ENCODE measurements around the gene ABCA13.
A peak's percentile ranks its signal among the peaks of the same experiment; 100 is the strongest.

ABCA13 gene, protein sequence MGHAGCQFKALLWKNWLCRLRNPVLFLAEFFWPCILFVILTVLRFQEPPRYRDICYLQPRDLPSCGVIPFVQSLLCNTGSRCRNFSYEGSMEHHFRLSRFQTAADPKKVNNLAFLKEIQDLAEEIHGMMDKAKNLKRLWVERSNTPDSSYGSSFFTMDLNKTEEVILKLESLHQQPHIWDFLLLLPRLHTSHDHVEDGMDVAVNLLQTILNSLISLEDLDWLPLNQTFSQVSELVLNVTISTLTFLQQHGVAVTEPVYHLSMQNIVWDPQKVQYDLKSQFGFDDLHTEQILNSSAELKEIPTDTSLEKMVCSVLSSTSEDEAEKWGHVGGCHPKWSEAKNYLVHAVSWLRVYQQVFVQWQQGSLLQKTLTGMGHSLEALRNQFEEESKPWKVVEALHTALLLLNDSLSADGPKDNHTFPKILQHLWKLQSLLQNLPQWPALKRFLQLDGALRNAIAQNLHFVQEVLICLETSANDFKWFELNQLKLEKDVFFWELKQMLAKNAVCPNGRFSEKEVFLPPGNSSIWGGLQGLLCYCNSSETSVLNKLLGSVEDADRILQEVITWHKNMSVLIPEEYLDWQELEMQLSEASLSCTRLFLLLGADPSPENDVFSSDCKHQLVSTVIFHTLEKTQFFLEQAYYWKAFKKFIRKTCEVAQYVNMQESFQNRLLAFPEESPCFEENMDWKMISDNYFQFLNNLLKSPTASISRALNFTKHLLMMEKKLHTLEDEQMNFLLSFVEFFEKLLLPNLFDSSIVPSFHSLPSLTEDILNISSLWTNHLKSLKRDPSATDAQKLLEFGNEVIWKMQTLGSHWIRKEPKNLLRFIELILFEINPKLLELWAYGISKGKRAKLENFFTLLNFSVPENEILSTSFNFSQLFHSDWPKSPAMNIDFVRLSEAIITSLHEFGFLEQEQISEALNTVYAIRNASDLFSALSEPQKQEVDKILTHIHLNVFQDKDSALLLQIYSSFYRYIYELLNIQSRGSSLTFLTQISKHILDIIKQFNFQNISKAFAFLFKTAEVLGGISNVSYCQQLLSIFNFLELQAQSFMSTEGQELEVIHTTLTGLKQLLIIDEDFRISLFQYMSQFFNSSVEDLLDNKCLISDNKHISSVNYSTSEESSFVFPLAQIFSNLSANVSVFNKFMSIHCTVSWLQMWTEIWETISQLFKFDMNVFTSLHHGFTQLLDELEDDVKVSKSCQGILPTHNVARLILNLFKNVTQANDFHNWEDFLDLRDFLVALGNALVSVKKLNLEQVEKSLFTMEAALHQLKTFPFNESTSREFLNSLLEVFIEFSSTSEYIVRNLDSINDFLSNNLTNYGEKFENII (N-terminal part only)

DNA sequence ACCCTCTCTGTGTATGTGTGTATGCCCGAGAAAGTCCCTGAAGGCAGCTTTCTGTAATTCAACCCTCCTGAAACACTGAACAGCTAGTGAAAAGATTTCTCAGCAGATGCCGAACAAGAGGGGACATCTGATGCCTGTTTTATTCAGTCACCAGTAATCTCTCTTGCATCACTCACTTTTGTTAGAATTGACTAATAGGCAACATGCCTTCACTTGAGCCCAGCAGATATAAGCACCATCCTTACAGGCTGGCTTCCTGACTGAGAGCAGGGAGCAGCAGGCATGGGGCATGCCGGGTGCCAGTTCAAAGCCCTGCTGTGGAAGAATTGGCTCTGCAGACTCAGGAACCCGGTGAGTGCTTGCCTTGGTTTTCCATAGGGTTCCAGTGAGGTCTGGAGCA is at the start of gene ABCA13:
Gene ABCA13 (plus strand): TSS at position 257 of the 400 bp plus-strand sequence. CDS start 26 bp downstream, at position 283.
- Histone ChIP-seq H3K27me3 (ENCODE audit: control insufficient read depth in 1 of 2, insufficient read depth in 2 of 2, low read length in 2 of 2) (no peaks in the 10 kb centered on the region), H3K36me3 (ENCODE audit: control insufficient read depth in 1 of 2, insufficient read depth in 2 of 2, low read length in 2 of 2) (no peaks in the 10 kb centered on the region), H3K4me1 (ENCODE audit: control insufficient read depth in 1 of 2, insufficient read depth in 2 of 2, low read length in 2 of 2) (no peaks in the 10 kb centered on the region), H3K4me3 (ENCODE audit: low read depth in 1 of 2, low read length in 2 of 2) (no peak within 1 kb of the TSS), H3K9me3 (ENCODE audit: control insufficient read depth in 1 of 2, low read length in 2 of 2) (no peaks in the 10 kb centered on the region), H3K27ac (ENCODE audit: low read depth, low read length) (no peak within 1 kb of the TSS), H3K9ac (ENCODE audit: low read depth in 1 of 2, low read length in 2 of 2) (no peak within 1 kb of the TSS)

DNA sequence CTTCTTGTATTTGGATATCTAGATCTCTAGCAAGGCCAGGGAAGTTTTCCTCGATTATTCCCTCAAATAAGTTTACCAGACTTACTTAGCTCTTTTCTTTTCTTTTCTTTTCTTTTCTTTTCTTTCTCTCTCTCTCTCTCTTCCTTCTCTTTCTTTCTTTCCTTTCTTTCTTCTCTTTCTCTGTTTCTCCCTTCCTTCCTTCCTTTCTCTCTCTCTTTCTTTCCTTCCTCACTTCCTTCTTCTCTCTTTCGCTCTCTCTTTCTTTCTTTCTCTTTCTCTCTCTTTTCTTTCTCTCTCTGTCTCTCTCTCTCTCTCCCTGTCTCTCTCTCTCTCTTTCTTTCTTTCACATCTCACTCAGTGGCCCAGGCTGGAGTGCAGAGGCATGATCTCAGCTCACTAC is 45.2 kb upstream of the ABCA13 start:
- Histone ChIP-seq H3K27me3 (ENCODE audit: control insufficient read depth in 1 of 2, insufficient read depth in 2 of 2, low read length in 2 of 2) (no peaks in the 10 kb centered on the region), H3K9me3 (ENCODE audit: control insufficient read depth in 1 of 2, low read length in 2 of 2) (no peaks in the 10 kb centered on the region), H3K9ac (ENCODE audit: low read depth in 1 of 2, low read length in 2 of 2) (no peak overlapping the region), H3K4me1 (ENCODE audit: control insufficient read depth in 1 of 2, insufficient read depth in 2 of 2, low read length in 2 of 2) (no peaks in the 10 kb centered on the region), H3K27ac (ENCODE audit: low read depth, low read length) (no peak overlapping the region), H3K36me3 (ENCODE audit: control insufficient read depth in 1 of 2, insufficient read depth in 2 of 2, low read length in 2 of 2) (no peaks in the 10 kb centered on the region), H3K4me3 (ENCODE audit: low read depth in 1 of 2, low read length in 2 of 2) (no peak overlapping the region)

- Histone ChIP-seq H3K27ac (ENCODE audit: low read depth, low read length) (no peak overlapping the region), H3K9me3 (ENCODE audit: control insufficient read depth in 1 of 2, low read length in 2 of 2) (no peaks in the 10 kb centered on the region), H3K36me3 (ENCODE audit: control insufficient read depth in 1 of 2, insufficient read depth in 2 of 2, low read length in 2 of 2) (no peaks in the 10 kb centered on the region), H3K27me3 (ENCODE audit: control insufficient read depth in 1 of 2, insufficient read depth in 2 of 2, low read length in 2 of 2) (no peaks in the 10 kb centered on the region), H3K4me3 (ENCODE audit: low read depth in 1 of 2, low read length in 2 of 2) (no peak overlapping the region), H3K4me1 (ENCODE audit: control insufficient read depth in 1 of 2, insufficient read depth in 2 of 2, low read length in 2 of 2) (no peaks in the 10 kb centered on the region), H3K9ac (ENCODE audit: low read depth in 1 of 2, low read length in 2 of 2) (no peak overlapping the region)
These were observed 40.6 kb upstream of the ABCA13 start for GRCh38 chr7:48130658-48131108.

GRCh38 chr7:48132792-48133191 is 38.5 kb upstream of the ABCA13 start:
- Histone ChIP-seq H3K36me3 (ENCODE audit: control insufficient read depth in 1 of 2, insufficient read depth in 2 of 2, low read length in 2 of 2) (no peaks in the 10 kb centered on the region), H3K9ac (ENCODE audit: low read depth in 1 of 2, low read length in 2 of 2) (no peak overlapping the region), H3K4me1 (ENCODE audit: control insufficient read depth in 1 of 2, insufficient read depth in 2 of 2, low read length in 2 of 2) (no peaks in the 10 kb centered on the region), H3K27me3 (ENCODE audit: control insufficient read depth in 1 of 2, insufficient read depth in 2 of 2, low read length in 2 of 2) (no peaks in the 10 kb centered on the region), H3K4me3 (ENCODE audit: low read depth in 1 of 2, low read length in 2 of 2) (no peak overlapping the region), H3K27ac (ENCODE audit: low read depth, low read length) (no peak overlapping the region), H3K9me3 (ENCODE audit: control insufficient read depth in 1 of 2, low read length in 2 of 2) (no peaks in the 10 kb centered on the region)

DNA sequence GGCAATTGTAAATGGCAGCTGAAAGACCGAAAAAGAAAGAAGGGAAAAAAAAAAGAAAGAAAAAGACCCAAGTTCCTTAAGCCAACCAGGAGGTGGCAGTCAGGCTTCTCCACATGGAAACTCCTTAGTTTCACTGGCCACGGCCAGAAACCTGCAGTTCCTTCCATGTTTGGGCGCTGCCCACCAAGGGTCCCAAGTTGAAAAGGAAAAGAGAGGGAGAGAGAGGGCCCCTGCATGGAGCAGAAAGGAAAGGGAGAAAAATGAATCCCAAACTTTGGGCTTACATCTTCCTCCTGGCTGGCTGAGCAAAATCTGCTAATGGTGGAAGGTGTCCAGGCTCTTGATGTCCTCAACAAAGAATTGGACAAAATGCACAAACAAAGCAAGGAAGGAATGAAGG is 31.8 kb upstream of the ABCA13 start:
- Histone ChIP-seq H3K4me1 (ENCODE audit: control insufficient read depth in 1 of 2, insufficient read depth in 2 of 2, low read length in 2 of 2) (peaks cover 46 to 48% of the 10 kb centered on the region in 2 donors), H3K27ac (ENCODE audit: low read depth, low read length) (no peak overlapping the region), H3K36me3 (ENCODE audit: control insufficient read depth in 1 of 2, insufficient read depth in 2 of 2, low read length in 2 of 2) (no peaks in the 10 kb centered on the region), H3K4me3 (ENCODE audit: low read depth in 1 of 2, low read length in 2 of 2) (peak overlapping the region in 1 of 2 donors; percentile 18), H3K9me3 (ENCODE audit: control insufficient read depth in 1 of 2, low read length in 2 of 2) (no peaks in the 10 kb centered on the region), H3K27me3 (ENCODE audit: control insufficient read depth in 1 of 2, insufficient read depth in 2 of 2, low read length in 2 of 2) (no peaks in the 10 kb centered on the region), H3K9ac (ENCODE audit: low read depth in 1 of 2, low read length in 2 of 2) (no peak overlapping the region)

DNA sequence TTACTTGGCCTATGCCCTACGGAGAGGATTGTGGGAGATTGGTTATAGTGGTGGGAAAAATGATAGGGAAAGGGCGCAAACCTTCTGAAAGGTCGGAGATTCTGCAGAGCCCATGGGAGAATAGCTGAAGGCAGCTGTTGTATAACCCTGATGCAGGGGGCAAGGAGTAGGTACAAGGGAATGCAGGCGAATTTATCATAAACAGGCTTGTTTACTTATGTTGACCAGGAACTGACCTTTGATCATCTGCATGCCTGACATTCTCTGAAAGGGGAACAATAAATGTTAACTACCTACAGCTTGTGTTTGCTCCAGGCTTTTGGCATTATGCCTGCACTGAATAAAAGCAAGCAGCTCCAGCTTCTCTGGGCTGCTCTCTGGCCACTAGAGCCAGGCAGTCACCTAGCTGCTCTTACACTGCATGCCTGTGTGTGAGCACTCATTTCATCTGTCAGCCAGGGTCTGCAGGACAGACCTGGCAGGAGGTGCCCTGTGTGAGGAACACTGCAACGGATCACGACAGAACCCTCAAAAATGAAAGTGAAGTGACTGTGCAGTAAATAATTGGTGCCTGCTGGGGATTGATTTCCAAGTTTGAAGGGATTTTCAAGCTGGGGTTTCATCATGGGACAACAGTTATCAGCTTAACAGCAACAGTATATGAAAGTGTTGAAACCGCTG is 31.1 kb upstream of the ABCA13 start:
- H3K9me3 ChIP-seq (ENCODE audit: control insufficient read depth in 1 of 2, low read length in 2 of 2): no peaks in the 10 kb centered on the region
- H3K27me3 ChIP-seq (ENCODE audit: control insufficient read depth in 1 of 2, insufficient read depth in 2 of 2, low read length in 2 of 2): no peaks in the 10 kb centered on the region
- peak overlapping the region in 1 of 2 donors; percentile 29 for H3K9ac ChIP-seq (ENCODE audit: low read depth in 1 of 2, low read length in 2 of 2)
- H3K36me3 ChIP-seq (ENCODE audit: control insufficient read depth in 1 of 2, insufficient read depth in 2 of 2, low read length in 2 of 2): no peaks in the 10 kb centered on the region
- no peak overlapping the region for H3K27ac ChIP-seq (ENCODE audit: low read depth, low read length)
- H3K4me3 ChIP-seq (ENCODE audit: low read depth in 1 of 2, low read length in 2 of 2): peak overlapping the region; percentile 18 to 52
- peaks cover 50 to 52% of the 10 kb centered on the region in 2 donors for H3K4me1 ChIP-seq (ENCODE audit: control insufficient read depth in 1 of 2, insufficient read depth in 2 of 2, low read length in 2 of 2)

- no peaks in the 10 kb centered on the region for H3K36me3 ChIP-seq (ENCODE audit: control insufficient read depth in 1 of 2, insufficient read depth in 2 of 2, low read length in 2 of 2)
- H3K4me3 ChIP-seq (ENCODE audit: low read depth in 1 of 2, low read length in 2 of 2): no peak overlapping the region
- peaks cover 52 to 61% of the 10 kb centered on the region in 2 donors for H3K4me1 ChIP-seq (ENCODE audit: control insufficient read depth in 1 of 2, insufficient read depth in 2 of 2, low read length in 2 of 2)
- no peaks in the 10 kb centered on the region for H3K9me3 ChIP-seq (ENCODE audit: control insufficient read depth in 1 of 2, low read length in 2 of 2)
- H3K9ac ChIP-seq (ENCODE audit: low read depth in 1 of 2, low read length in 2 of 2): no peak overlapping the region
- H3K27ac ChIP-seq (ENCODE audit: low read depth, low read length): no peak overlapping the region
- H3K27me3 ChIP-seq (ENCODE audit: control insufficient read depth in 1 of 2, insufficient read depth in 2 of 2, low read length in 2 of 2): no peaks in the 10 kb centered on the region
These were observed 29.7 kb upstream of the ABCA13 start for GRCh38 chr7:48141521-48141920.

DNA sequence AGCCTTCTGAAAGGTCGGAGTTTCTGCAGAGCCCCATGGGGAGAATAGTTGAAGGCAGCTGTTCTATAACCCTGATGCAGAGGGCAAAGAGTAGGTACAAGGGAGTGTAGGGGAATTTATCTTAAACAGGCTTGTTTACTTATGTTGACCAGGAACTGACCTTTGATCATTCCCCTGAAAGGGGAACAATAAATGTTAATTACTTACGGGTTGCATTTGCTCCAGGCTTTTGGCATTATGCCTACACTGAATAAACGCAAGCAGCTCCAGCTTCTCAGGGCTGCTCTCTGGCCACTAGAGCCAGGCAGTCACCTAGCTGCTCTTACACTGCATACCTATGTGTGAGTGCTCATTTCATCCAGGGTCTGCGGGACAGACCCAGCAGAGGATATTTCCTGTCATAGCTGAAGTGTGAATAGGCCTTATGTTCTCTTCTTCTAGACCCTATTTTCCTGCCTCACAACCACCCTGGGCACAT is 26.9 kb upstream of the ABCA13 start:
- H3K9ac ChIP-seq (ENCODE audit: low read depth in 1 of 2, low read length in 2 of 2): no peak overlapping the region
- peaks cover 48 to 65% of the 10 kb centered on the region in 2 donors for H3K4me1 ChIP-seq (ENCODE audit: control insufficient read depth in 1 of 2, insufficient read depth in 2 of 2, low read length in 2 of 2)
- no peaks in the 10 kb centered on the region for H3K9me3 ChIP-seq (ENCODE audit: control insufficient read depth in 1 of 2, low read length in 2 of 2)
- H3K36me3 ChIP-seq (ENCODE audit: control insufficient read depth in 1 of 2, insufficient read depth in 2 of 2, low read length in 2 of 2): no peaks in the 10 kb centered on the region
- H3K4me3 ChIP-seq (ENCODE audit: low read depth in 1 of 2, low read length in 2 of 2): no peak overlapping the region
- H3K27me3 ChIP-seq (ENCODE audit: control insufficient read depth in 1 of 2, insufficient read depth in 2 of 2, low read length in 2 of 2): no peaks in the 10 kb centered on the region
- no peak overlapping the region for H3K27ac ChIP-seq (ENCODE audit: low read depth, low read length)

DNA sequence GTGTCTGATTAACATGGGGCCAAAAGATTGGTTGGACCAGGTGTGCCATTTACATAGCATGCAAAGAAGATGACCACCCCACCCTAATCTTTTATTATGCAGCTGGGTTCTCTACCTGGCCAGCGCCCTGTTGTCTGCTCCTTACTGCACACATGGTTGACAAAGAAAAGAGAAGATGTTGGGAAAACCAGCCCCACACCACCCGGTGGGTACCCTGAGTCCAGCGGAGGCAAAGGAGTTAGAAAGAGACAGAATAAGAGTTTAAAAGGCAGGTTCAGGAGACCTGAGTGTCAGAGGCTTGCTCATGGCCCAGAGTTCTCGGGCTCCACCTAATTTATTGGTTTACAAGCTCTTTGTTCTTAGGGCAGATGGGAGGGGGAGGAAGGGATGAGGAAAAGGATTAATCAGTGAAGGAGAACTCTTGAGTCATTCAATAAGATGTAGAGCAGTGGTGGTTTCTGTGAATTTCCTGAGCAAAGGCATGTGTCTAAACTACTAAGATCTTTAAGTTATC is 24.1 kb upstream of the ABCA13 start:
- Histone ChIP-seq H3K4me3 (ENCODE audit: low read depth in 1 of 2, low read length in 2 of 2) (peak overlapping the region; percentile 18 to 19), H3K9me3 (ENCODE audit: control insufficient read depth in 1 of 2, low read length in 2 of 2) (no peaks in the 10 kb centered on the region), H3K4me1 (ENCODE audit: control insufficient read depth in 1 of 2, insufficient read depth in 2 of 2, low read length in 2 of 2) (peaks cover 33 to 60% of the 10 kb centered on the region in 2 donors), H3K27me3 (ENCODE audit: control insufficient read depth in 1 of 2, insufficient read depth in 2 of 2, low read length in 2 of 2) (no peaks in the 10 kb centered on the region), H3K27ac (ENCODE audit: low read depth, low read length) (no peak overlapping the region), H3K36me3 (ENCODE audit: control insufficient read depth in 1 of 2, insufficient read depth in 2 of 2, low read length in 2 of 2) (no peaks in the 10 kb centered on the region), H3K9ac (ENCODE audit: low read depth in 1 of 2, low read length in 2 of 2) (no peak overlapping the region)

Measured in duodenal mucosa (tissue), 2 donors.